Measurements from ENCODE around the gene EPHA2.
"Not testable (repeated sequence)": the region's sequence is repeated elsewhere in the genome, so short reads cannot be mapped to it uniquely, and the experiment has no call there.

EPHA2 gene

DNA sequence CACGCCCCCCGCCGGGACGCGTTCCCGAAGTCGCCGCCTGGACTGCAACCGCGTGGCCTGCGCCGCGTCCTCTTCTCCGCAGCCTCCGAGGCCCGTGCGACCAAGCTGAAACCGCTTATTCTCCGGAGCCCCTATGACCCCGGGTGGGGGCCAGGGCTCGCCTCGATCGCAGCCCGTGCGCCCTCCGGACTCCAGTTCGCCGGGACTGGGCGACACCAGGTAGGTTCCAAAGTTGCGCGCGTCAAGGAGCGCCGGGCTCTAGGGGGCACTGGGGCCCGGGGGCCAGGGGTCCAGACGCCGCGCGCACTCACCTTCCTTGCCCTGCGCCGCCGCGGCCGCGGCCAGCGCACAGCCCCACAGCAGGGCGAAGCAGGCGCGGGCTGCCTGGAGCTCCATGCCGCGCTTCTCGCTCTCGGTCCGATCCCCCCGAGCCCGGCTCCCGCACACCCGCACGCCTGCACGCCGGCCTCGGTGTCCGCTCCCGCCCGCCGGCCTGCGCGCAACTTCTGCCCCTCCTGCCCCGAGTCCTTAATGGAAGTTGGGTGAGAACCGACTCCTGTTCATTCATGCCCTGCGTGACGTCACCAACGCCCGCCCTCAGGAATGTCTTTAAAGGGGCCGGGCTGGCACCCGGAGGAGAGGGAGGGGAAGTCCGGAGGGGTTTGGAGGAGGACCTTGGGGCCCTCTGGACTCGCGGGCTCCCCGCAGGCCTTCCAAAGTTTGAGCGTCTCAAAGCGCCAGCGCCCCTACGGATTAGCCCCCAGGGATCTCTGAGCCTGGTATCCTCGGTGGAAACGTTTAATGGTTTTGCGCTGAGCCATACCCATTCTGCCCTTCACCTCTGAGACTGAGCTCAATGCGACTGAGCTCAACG lies at the start of gene EPHA2:
EPHA2 (minus strand) TSS at position 533 of the 874 bp plus-strand sequence; CDS start at position 396, 137 bp downstream.
- no peak for DNase-seq (ENCODE audit: low read depth in 4 of 4, low spot score in 1 of 4)

DNA sequence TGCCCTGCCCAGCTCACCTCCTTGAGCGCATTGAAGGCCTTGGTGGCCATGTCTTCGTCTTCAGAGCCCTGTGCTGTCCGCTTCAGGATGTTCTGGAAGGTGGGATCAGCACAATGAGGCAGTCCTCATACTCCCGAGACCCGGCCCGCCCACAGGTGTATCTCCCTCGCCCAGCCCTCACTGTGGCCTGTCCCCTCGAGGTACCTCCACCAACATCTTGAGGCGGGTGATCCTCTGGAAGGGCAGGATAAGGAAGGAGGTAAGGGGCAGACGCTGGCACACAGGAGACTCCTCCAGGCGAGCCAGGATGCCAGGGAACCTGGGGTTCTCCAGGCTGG lies 49.4 kb upstream of the EPHA2 start:
- no peak for DNase-seq (ENCODE audit: low read depth in 4 of 4, low spot score in 1 of 4)

DNA sequence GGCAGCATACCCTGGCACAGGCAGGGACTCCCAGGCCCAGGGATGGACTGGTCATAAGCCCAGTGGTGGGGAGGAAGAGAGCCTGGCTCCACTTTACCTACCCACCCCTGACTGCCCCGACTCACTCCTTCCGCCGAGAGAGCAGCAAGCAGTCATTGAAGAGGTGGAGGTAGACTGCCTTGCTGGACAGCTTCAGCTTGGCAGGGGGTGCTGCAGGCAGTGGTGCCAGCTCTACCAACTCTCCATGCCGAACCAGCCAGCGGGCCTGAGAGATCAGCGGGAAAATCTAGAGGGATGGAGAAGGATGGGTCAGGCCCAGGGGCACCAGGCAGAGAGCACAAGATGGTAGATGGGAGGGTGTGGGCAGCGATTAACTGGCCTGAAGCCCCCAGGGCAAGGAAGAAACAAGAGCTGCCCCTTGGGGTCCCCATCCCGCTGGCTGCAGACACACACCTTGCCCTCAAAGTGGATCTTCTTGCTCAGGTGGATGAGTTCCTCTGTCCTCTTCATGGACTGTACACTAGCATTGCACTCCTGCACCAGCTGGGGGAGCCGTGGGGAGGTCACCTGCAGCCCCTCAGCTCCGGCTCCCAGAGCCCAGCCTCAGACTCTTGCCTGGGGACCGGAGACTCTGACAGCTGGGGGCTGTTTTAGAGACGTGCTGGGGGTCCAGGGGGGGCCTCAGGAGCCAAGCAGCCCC lies 48.9 kb upstream of the EPHA2 start:
- DNase-seq (ENCODE audit: low read depth in 4 of 4, low spot score in 1 of 4): no peak

DNA sequence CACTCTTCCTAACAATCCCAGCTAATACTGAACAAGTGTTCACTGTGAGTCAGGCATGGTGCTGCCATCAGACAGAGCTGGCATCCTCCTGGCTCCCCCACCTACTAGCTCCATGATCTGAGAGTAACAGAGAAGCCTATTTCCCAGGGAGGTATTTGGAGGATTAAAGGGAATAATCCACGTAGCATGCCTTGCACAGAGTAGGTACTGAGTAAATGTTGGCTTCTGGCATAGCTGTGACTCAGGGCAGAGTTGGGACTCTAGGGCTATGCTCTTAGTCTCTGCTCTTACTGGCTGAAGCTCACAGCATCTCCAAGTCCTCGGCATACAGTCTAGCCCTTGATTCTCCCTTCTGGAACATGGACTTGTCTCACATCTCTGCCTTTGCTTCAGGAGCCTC lies 48.3 kb upstream of the EPHA2 start:
- no peak for DNase-seq (ENCODE audit: low read depth in 4 of 4, low spot score in 1 of 4)

DNA sequence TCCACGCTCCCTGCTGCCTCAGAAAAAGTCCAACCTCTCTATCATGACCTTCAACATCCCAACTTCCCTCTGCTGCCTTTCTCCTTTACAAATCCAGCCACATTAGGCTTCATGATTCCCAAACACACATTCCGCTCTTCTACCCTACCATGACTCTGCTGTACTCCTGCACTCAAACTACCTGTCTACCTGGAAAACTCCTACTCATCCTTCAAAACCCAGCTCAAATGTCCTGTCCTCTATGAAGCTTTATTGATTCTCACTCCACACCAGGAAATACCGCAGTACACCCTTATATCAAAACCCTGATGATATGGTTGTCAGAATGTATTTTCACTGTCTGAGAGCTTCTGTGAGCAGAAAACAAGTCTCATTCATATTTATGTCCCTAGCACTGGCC lies 47.7 kb upstream of the EPHA2 start:
- no peak for DNase-seq (ENCODE audit: low read depth in 4 of 4, low spot score in 1 of 4)

DNA sequence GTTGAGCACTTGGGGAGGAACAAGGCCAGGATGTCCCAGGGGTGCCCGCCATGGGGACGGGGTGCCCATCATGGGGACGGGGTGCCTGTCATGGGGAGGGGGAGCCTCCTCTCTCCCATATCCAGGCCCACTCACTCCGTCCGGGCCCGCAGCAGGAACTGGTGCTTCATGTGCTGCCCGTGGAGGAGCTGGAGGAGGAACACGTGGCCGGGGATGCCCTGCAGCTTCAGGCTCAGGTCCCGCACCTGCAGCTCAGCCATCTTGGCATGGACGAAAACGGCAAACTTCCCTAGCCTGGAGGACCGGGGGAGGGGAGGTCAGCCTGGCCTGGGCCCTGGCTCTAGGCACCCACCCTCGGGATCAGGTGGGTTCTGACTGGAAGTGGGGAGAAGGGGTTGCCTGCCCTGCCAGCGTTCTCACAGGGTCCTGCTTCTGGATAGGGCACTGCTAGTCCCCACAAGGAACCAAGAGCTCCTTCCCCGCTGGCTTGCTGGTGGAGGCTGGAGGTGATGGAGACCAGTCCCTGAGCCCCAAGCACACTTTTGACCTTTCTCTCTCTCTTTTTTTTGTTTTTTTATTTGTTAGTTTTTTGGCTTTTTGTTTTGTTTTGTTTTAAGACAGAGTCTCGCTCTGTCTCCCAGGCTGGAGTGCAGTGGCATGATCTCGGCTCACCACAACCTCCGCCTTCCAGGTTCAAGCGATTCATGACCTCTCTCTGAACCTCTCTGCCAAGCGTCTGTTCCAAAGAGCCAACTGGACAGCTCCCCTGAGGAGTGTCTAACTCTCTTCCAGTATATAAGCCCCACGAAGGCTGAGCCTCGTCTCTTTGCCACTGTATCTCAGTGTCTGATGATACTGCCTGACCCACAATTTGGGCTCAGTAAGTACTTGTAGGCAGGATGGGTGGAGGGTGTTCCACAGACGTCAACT lies 46.7 kb upstream of the EPHA2 start:
- no peak for DNase-seq (ENCODE audit: low read depth in 4 of 4, low spot score in 1 of 4)

DNA sequence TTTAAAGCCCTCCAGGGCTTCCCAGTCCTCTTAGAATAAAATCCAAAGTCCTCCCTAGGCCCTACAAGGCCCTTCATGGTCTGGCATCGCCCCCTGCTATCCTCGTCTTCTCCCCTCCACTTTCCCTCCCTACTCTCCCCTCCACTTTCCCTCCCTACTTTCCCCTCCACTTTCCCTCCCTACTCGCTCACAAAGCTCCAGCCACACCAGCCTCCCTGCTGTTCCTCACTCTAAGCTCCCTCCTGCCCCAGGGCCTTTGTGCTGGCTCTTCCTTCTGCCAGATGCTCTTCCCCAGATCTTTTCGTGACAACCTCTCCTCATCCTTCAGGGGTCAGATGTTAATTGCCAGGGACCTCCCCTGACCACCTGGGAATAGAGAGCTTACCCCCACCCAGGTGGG lies 43.8 kb upstream of the EPHA2 start:
- no peak for DNase-seq (ENCODE audit: low read depth in 4 of 4, low spot score in 1 of 4)

DNA sequence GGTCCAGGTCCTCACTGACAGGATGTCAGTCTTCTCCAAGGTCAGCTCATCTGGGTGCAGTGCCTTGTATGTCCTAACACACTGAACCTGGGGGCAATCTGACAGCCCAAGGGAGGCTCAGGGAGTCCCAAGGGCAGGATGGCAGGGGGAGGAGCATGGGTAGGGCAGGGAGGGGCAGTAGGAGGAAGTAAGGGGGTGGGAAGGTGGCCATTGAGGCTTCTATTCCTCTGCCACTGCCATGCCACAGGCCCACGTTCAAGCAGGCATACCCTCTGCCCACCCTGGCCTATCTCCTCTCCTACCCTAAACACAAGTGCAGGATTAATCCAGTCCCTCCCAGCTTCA lies 43.3 kb upstream of the EPHA2 start:
- DNase-seq (ENCODE audit: low read depth in 4 of 4, low spot score in 1 of 4): no peak

DNA sequence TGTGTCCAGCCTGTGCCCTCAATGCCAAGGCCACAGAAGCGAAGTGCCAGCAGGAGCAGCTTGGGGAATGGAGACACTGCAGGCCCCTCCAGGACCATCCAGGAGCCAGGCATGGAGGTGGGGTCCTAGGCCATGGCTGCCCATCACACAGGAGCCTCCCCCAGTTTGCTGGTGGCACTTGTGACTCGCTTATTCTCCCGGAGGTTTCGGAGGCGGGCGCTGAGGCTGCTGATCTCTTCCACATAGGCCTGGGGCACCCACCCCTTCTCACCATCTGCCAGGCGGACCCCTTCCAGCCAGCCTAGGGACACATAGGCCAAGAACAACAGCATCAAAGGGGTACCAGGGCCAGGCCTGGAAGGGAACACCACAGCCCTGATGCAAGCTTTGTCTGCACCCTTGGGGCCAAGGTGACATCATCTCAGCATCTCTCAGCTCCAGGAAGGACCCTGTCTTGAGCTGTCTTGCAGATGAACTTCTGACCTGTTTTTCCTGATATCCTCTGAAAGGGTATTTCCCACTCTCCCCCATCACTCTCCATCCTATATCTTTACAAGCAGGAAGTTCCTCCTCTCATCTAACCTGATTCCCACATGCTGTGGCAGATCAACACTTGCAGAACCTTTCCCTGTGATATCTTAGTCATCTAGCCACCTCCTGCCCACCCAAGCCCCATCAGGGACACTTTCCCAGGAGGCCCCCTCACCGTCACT lies 42.7 kb upstream of the EPHA2 start:
- no peak for DNase-seq (ENCODE audit: low read depth in 4 of 4, low spot score in 1 of 4)

DNA sequence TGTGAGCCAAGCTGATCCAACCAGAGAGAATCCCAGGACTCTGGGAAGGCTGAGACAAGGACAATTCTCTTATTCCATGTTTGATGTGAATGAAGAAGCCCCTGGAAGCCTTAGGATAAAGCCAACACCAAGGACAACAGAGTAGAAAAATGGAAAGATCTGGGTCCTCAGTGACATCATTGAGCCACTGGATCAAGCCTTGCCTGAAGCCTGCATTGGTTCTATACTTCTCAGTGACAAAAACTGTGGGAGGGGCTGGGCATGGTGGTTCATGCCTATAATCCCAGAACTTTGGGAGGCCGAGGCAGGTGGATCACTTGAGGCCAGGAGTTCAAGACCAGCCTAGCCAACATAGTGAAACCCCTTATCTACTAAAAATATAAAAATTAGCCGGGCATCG lies 41.0 kb upstream of the EPHA2 start:
- DNase-seq (ENCODE audit: low read depth in 4 of 4, low spot score in 1 of 4): no peak

DNA sequence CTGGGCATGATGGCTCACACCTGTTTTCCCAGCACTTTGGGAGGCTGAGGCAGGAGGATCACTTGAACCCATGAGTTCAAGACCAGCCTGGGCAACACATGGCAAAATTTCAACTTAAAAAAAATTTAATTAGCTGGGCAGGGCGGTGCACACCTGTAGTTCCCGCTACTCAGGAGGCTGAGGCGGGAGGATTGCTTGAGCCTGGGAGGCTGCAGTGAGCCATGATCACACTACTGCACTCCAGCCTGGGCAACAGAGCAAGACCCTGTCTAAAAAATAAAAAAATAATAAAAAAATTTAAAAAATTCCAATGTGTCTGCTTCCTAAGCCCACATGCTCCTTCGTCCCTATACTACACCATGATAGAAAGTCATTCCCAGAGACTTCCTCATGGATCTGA lies 40.3 kb upstream of the EPHA2 start:
- not testable (repeated sequence) for DNase-seq (ENCODE audit: low read depth in 4 of 4, low spot score in 1 of 4)

DNA sequence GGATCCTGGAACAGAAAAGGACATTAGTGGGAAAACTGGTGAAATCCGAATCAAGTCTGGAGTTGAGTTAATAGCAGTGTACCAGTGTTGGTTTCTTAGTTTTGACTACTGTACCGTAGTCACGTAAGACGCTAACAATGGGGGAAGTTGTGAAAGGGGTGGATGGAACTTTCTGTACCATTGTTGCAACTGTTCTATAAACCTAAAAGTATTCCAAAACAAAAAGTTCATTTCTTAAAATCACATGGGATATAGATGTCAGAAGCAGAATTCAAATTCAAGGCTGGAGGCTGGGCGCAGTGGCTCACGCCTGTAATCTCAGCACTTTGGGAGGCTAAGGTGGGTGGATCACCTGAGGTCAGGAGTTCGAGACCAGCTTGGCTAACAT lies 39.6 kb upstream of the EPHA2 start:
- DNase-seq (ENCODE audit: low read depth in 4 of 4, low spot score in 1 of 4): no peak

DNA sequence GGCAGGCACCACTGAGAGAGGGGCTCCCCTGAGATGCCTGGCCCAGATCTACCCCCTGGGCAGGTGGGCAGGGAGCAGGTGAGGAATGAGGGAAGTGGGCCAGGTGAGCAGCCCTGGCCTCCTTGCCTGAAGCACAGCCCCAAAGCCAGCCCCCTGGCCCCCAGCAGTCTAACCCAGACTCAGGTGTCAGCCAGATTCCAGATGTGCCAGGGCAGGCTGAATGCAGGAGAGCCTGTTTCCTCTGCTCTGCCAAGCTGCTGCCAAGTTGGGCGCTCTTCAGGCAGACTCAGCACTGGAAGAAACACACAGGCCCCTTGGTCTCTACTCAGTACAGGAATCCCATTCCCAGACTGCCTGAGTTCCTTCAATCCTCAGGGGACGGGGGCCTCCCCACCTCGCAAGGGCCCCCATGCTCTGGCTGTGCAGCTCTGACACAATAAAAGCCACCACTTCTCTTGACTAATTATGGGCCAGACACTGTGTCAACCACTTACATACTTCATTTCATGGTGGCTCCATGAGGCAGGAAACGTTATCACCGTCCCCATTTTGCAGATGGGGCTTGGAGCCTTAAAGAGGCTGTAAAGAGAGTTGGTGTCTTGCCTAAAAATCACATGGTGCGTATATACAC lies 36.2 kb upstream of the EPHA2 start:
- DNase-seq (ENCODE audit: low read depth in 4 of 4, low spot score in 1 of 4): no peak

DNA sequence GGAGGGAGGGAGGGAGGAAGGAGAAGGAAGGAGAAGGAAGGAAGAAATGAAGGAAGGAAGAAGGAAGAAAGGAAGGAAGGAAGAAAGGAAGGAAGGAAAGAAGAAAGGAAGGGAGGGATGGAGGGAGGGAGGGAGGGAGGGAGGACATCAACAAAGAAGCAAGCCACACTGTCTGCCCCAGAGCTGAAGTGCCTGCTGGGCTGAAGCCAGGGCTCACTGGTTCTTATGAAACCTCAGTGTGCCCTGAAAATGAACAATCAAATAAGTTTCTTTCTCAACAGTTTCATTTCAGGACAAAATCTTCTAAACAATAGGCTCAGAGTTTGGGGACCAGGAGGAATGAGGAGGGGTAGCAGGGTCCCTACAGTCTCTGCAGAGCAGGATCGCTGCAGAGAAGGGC lies 35.4 kb upstream of the EPHA2 start:
- no peak for DNase-seq (ENCODE audit: low read depth in 4 of 4, low spot score in 1 of 4)

DNA sequence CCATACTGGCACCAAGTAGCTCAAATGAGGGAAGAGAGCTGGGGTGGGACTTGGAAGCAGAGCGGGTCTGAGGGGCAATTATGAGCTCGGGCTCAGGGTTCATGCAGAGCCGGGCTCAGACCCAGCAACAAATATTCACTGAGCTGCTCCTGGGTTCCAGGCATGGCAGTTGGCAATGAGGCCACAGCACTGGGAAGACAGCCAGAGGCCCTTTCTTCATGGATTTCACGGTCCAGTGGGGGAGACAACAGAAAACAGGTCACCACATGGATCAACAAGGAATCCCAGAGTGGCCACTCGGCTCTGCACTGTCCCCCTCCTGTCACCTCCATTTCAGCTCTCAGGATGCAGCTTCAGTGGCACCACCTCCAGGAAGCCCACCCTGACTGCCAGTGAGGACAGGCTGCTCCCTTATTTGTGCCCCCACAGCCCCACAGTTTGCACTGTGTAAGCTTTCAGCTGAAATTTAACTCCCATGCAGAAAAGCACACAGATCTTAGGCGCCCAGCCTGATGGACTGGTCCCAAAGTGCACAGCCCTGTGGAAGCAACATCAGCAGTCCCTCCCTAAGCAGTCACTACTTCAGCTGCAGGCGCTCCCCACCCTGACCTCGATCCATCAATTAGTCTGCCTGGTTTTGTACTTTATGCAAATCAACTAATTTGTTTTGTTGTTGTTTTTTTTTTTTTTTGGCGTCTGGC lies 34.2 kb upstream of the EPHA2 start:
- DNase-seq (ENCODE audit: low read depth in 4 of 4, low spot score in 1 of 4): no peak

DNA sequence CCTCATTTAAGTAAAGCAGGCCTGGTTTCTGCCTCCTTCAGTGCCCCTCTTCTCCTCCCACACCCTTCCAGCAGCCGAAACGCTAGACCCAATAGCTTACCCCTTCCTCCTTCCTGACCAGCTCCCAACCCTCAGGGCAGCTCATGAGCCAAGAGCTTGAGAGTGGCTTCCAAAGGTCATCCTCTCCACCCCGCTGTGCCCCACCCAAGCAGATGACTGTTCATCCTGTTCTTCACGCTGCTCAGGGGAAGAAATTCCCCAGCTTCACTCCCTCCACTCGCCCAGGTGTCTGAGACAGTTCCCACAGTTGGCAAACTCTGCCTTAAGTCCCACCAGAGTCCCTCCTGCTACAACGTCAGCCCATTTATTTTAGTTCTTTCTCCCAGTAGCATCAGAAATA lies 33.1 kb upstream of the EPHA2 start:
- no peak for DNase-seq (ENCODE audit: low read depth in 4 of 4, low spot score in 1 of 4)

DNA sequence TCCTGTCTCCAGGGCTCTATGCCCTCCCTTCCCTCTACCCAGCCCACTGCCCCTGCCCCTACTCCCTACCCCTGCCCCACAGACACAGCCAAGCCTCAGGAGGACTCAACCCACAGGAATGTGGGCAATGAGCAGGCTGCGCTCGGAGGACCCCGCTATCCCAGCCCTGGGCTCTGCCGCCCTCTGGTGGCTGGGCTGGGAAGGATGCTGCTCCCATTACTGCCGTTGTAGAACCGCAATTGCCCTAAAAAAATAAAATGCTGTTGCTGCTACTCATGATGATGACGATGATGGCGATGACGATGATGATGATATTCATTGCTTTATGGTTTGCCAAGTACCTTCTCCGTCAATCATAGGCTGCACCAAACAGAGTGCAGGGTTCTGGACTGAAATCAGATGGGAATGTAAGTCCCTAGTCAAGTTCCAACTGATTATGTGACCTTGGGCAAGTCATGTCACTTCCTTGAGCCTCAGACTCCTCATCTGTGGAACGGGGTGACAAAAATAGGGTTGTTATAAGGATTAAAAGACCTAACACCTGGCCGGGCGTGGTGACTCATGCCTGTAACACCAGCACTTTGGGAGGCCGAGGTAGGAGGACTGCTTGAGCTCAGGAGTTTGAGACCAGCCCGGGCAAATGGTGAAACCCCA lies 32.0 kb upstream of the EPHA2 start:
- peak; percentile 49 to 64 (median 60) for DNase-seq (ENCODE audit: low read depth in 4 of 4, low spot score in 1 of 4)

DNA sequence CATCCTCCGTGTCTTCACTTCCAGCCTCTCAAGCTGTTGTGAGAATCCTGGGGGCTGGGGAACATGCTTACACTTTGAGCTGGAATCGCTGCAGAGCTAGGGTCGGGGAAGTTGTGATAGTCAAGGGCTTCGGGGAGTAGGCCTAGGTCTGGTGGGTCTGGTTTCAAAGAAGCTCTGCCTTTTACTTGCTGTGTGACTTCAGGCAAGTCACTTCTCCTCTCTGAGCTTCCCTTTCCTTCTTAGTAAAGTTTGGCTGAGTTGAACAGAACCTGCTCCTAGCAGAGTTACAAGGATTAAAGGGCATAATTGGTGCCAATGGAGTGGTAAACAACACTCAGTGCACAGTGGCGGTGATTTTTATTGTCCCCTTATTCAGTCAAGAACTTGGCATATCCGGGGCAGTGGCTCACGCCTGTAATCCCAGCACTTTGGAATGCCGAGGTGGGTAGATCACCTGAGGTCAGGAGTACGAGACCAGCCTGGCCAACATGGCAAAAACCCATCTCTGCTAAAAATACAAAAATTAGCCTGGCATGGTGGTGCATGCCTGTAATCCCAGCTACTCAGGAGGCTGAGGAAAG lies 30.9 kb upstream of the EPHA2 start:
- DNase-seq (ENCODE audit: low read depth in 4 of 4, low spot score in 1 of 4): no peak

Measured in stimulated activated CD4-positive, alpha-beta T cell treated with anti-CD3 and anti-CD28 coated beads, Interleukin-1b, Interleukin-23, amount 100 ng/mL, for 24 hours (primary cell).